ENCODE results near the gene FASTKD3.

FASTKD3 gene

DNA sequence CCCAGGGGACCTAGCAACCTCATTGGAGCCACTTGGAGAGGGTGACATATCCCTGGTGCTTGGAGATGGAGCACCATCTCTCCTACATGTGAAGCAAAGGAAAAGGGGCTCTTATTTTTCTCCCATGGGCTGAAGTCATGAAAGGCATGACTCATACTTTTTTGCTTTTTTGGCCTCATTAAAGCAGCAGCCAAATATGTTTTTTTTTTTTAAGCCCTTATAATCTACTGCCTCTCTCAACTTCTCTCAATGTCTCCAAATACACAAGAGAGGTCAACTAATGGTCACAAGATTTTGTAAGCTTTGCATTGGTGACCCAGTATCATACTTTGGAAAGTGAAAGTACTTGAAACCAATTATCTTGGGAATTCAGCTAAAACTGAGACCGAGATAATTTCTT, 16.3 kb downstream of the FASTKD3 start:
- H3K4me3 ChIP-seq (ENCODE audit: low read length): no peak overlapping the region
- no peak overlapping the region for H2AFZ ChIP-seq (ENCODE audit: low read depth, low read length)
- H3K4me2 ChIP-seq (ENCODE audit: low read length): no peak overlapping the region

DNA sequence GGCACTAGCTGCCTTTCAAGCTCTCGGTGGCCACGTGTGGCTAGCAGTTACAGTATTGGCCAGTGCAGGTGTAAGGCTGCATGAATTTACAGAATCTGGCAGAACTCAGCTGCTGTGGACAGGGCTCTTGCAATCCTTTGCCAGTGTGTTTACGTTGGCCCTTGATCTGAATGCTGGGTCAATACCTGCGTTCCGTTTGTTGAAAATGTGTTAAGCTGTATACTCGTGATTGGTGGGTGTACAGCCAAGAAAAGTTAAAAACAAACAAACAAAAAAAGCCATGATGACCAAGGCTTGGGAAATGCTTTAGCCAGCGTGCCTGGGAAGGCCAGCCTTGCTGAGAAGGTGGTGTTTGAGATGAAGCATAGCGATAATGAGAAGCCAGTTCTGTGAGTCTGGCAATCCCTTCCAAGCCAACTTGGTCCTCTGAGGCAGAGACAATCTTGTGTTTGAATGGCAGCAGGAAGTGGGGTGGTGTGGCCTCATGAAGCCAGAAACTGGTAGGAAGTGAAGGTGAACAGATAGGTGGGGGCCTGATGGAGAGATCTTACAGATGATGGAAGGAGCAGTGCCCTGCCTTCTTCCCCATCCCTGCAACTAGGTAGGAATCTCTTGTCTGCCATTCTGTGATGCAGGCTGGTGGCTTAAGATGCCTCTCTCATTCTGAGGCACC, 17.1 kb downstream of the FASTKD3 start:
- H3K27me3 ChIP-seq (ENCODE audit: low read depth, low read length): no peaks in the 10 kb centered on the region
- no peak overlapping the region for H2AFZ ChIP-seq (ENCODE audit: low read depth, low read length)
- no peaks in the 10 kb centered on the region for H3K79me2 ChIP-seq (ENCODE audit: low read length)
- H3K4me1 ChIP-seq (ENCODE audit: low read length): no peaks in the 10 kb centered on the region
- no peak overlapping the region for H3K9ac ChIP-seq (ENCODE audit: low read length)
- H4K20me1 ChIP-seq (ENCODE audit: insufficient read depth, low read length): no peaks in the 10 kb centered on the region
- H3K36me3 ChIP-seq (replicated peaks; ENCODE audit: low read depth, low read length): no peaks in the 10 kb centered on the region
- no peak overlapping the region for H3K27ac ChIP-seq (ENCODE audit: low read length)
- TF ChIP-seq EZH2phosphoT487 (IDR thresholded peaks at IDR 0.05; ENCODE audit: low read depth): no peak
- TF ChIP-seq, protein P1, sequence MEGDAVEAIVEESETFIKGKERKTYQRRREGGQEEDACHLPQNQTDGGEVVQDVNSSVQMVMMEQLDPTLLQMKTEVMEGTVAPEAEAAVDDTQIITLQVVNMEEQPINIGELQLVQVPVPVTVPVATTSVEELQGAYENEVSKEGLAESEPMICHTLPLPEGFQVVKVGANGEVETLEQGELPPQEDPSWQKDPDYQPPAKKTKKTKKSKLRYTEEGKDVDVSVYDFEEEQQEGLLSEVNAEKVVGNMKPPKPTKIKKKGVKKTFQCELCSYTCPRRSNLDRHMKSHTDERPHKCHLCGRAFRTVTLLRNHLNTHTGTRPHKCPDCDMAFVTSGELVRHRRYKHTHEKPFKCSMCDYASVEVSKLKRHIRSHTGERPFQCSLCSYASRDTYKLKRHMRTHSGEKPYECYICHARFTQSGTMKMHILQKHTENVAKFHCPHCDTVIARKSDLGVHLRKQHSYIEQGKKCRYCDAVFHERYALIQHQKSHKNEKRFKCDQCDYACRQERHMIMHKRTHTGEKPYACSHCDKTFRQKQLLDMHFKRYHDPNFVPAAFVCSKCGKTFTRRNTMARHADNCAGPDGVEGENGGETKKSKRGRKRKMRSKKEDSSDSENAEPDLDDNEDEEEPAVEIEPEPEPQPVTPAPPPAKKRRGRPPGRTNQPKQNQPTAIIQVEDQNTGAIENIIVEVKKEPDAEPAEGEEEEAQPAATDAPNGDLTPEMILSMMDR (IDR thresholded peaks at IDR 0.05; ENCODE audit: low read depth, low read length): no peak
- no peak overlapping the region for H3K4me3 ChIP-seq (ENCODE audit: low read length)
- no peaks in the 10 kb centered on the region for H3K9me3 ChIP-seq (ENCODE audit: insufficient read depth, low read length)
- H3K4me2 ChIP-seq (ENCODE audit: low read length): no peak overlapping the region

More for the DNA sequence above, 16.3 kb downstream of the FASTKD3 start:
- Histone ChIP-seq H4K20me1 (ENCODE audit: insufficient read depth, low read length) (no peaks in the 10 kb centered on the region), H3K79me2 (ENCODE audit: low read length) (no peaks in the 10 kb centered on the region), H3K9ac (ENCODE audit: low read length) (no peak overlapping the region), H3K4me1 (ENCODE audit: low read length) (no peaks in the 10 kb centered on the region), H3K27ac (ENCODE audit: low read length) (no peak overlapping the region), H3K9me3 (ENCODE audit: insufficient read depth, low read length) (no peaks in the 10 kb centered on the region), H3K36me3 (replicated peaks; ENCODE audit: low read depth, low read length) (no peaks in the 10 kb centered on the region), H3K27me3 (ENCODE audit: low read depth, low read length) (no peaks in the 10 kb centered on the region)
- no peak for TF ChIP-seq EZH2phosphoT487 (IDR thresholded peaks at IDR 0.05; ENCODE audit: low read depth)
- TF ChIP-seq, protein P1 (IDR thresholded peaks at IDR 0.05; ENCODE audit: low read depth, low read length): no peak

DNA sequence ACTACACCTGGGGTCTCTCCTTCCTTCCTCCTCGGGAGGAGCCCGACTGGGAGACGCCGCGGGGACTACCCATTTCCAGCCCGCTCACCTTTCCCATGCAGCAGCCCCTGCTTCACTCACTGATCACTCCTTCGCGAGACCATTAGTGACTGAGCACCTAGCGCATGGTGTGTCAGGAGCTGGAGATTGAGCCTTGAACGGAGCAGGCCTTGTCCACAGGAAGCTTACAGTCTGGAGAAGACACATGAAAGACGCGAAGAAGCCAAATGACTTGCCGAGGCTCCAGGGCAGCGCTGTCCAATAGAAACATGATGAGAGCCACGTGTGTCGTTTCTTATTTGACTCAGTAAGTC, 17.6 kb downstream of the FASTKD3 start:
- TF ChIP-seq EZH2phosphoT487 (IDR thresholded peaks at IDR 0.05; ENCODE audit: low read depth): no peak
- TF ChIP-seq, protein P1 (IDR thresholded peaks at IDR 0.05; ENCODE audit: low read depth, low read length): no peak
- Histone ChIP-seq H3K9me3 (ENCODE audit: insufficient read depth, low read length) (no peaks in the 10 kb centered on the region), H3K4me1 (ENCODE audit: low read length) (no peaks in the 10 kb centered on the region), H3K27me3 (ENCODE audit: low read depth, low read length) (no peaks in the 10 kb centered on the region), H4K20me1 (ENCODE audit: insufficient read depth, low read length) (no peaks in the 10 kb centered on the region), H3K79me2 (ENCODE audit: low read length) (no peaks in the 10 kb centered on the region), H3K27ac (ENCODE audit: low read length) (no peak overlapping the region), H3K36me3 (replicated peaks; ENCODE audit: low read depth, low read length) (no peaks in the 10 kb centered on the region), H3K4me2 (ENCODE audit: low read length) (no peak overlapping the region), H3K9ac (ENCODE audit: low read length) (no peak overlapping the region), H3K4me3 (ENCODE audit: low read length) (no peak overlapping the region), H2AFZ (ENCODE audit: low read depth, low read length) (no peak overlapping the region)

DNA sequence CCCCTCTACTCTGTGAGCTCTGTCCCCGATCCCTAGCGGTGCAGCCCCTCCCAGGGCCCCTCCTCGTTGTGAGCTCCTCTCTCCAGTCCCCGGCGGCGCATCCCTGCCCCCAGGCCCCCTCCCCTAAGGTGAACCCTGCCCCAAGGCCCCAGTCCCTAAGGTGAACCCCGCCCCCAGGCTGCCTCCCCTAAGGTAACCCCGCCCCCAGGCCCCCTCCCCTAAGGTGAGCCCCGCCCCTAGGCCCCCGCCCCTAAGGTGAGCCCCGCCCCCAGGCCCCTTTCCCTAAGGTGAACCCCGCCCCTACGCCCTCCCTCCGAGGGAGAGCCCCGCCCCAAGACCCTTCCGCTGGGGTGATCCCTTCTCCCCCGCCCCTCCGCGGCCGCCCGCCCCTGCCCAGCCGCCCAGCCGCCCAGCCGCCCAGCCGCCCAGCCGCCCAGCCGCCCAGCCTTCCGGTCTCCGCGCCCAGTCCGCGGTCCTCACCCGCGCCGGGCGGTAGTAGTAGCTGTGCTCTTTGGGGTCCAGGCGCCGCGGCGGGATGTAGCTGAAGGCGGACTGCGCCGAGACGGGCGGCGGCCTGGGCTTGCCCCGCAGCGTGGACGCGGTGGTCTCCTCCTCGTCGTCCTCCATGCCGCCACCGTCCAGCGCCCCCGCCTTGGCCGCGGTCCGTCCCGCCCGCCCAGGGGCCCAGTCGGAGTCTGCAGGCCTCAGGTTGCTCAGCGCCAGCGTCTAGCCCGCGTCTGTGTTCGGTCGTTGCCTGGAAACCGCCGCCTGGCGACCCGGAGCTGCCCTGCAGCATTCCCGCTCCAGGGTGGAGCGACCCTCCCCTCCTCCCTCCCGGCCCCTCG, 18.2 kb downstream of the FASTKD3 start, which contains the start of gene CFAP90:
TSS of gene CFAP90 (minus strand) at position 739 of the 845 bp plus-strand sequence. CDS start at position 627, 112 bp downstream.
- Histone ChIP-seq H3K4me2 (ENCODE audit: low read length) (no peak within 1 kb of the TSS), H3K27ac (ENCODE audit: low read length) (no peak within 1 kb of the TSS), H3K4me1 (ENCODE audit: low read length) (no peaks in the 10 kb centered on the region), H3K36me3 (replicated peaks; ENCODE audit: low read depth, low read length) (no peaks in the 10 kb centered on the region), H2AFZ (ENCODE audit: low read depth, low read length) (no peak within 1 kb of the TSS), H3K27me3 (ENCODE audit: low read depth, low read length) (no peaks in the 10 kb centered on the region), H3K9me3 (ENCODE audit: insufficient read depth, low read length) (no peaks in the 10 kb centered on the region), H3K4me3 (ENCODE audit: low read length) (no peak within 1 kb of the TSS), H3K9ac (ENCODE audit: low read length) (no peak within 1 kb of the TSS), H4K20me1 (ENCODE audit: insufficient read depth, low read length) (no peaks in the 10 kb centered on the region), H3K79me2 (ENCODE audit: low read length) (no peaks in the 10 kb centered on the region)
- no peak for TF ChIP-seq EZH2phosphoT487 (IDR thresholded peaks at IDR 0.05; ENCODE audit: low read depth)
- TF ChIP-seq, protein P1 (IDR thresholded peaks at IDR 0.05; ENCODE audit: low read depth, low read length): no peak
